ENCODE results near the gene ELK4.

The ELK4 gene

DNA sequence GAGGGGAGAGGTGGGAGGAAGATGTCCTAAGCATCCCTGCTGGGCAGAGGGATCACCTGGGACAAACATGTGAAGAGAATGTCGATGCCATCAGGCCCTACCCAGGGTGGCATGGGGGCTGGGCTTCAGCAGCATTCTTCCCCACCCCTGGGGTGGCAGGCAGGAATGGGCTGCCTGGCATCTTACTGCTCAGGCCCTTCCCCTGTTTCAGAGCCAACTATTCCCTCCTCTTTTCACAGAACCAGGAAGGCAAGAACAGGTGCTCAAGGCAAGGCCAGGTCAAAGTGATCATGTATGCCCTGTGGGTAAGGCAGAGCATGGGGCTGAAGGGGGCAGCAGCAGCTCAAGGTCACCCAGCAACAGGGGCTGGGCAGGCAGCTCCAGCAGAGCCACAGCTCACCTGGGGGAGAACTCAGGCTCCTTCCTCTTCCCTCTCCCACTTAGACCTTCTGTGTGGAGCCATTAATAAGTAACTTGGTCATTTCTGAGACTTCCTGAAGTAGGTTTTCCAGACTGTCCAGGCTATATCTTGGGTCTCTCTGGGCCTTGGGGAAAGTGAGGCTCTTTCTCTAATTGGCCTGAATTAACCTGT, 56.4 kb downstream of the ELK4 start:
- Histone ChIP-seq H3K36me3 (replicated peaks; ENCODE audit: insufficient read depth, low read length) (no peaks in the 10 kb centered on the region), H3K27ac (ENCODE audit: low read length) (no peak overlapping the region), H3K9me3 (replicated peaks; ENCODE audit: insufficient read depth, low read length) (no peaks in the 10 kb centered on the region), H3K27me3 (replicated peaks; ENCODE audit: insufficient read depth, low read length) (peaks cover 67% of the 10 kb centered on the region), H2AFZ (ENCODE audit: low read length) (no peak overlapping the region), H4K20me1 (ENCODE audit: insufficient read depth, low read length) (no peaks in the 10 kb centered on the region), H3F3A (ENCODE audit: insufficient read depth, low read length) (no peaks in the 10 kb centered on the region), H3K9ac (ENCODE audit: low read length) (no peak overlapping the region), H3K79me2 (ENCODE audit: low read length) (no peaks in the 10 kb centered on the region), H3K9me2 (replicated peaks; ENCODE audit: insufficient read depth, low read length) (no peaks in the 10 kb centered on the region), H3K4me1 (ENCODE audit: low read length) (no peaks in the 10 kb centered on the region), H3K4me2 (ENCODE audit: low read depth, low read length) (no peak overlapping the region), H3K4me3 (ENCODE audit: low read length) (no peak overlapping the region)
- TF ChIP-seq EZH2 (optimal IDR thresholded peaks at IDR 0.05; ENCODE audit: low read depth, low read length) = no peak
- TF ChIP-seq, protein P1, sequence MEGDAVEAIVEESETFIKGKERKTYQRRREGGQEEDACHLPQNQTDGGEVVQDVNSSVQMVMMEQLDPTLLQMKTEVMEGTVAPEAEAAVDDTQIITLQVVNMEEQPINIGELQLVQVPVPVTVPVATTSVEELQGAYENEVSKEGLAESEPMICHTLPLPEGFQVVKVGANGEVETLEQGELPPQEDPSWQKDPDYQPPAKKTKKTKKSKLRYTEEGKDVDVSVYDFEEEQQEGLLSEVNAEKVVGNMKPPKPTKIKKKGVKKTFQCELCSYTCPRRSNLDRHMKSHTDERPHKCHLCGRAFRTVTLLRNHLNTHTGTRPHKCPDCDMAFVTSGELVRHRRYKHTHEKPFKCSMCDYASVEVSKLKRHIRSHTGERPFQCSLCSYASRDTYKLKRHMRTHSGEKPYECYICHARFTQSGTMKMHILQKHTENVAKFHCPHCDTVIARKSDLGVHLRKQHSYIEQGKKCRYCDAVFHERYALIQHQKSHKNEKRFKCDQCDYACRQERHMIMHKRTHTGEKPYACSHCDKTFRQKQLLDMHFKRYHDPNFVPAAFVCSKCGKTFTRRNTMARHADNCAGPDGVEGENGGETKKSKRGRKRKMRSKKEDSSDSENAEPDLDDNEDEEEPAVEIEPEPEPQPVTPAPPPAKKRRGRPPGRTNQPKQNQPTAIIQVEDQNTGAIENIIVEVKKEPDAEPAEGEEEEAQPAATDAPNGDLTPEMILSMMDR (IDR thresholded peaks at IDR 0.05; ENCODE audit: low read length) = no peak
- TF ChIP-seq EZH2phosphoT487 (IDR thresholded peaks at IDR 0.05; ENCODE audit: low read length) = no peak
- no peak for DNase-seq

DNA sequence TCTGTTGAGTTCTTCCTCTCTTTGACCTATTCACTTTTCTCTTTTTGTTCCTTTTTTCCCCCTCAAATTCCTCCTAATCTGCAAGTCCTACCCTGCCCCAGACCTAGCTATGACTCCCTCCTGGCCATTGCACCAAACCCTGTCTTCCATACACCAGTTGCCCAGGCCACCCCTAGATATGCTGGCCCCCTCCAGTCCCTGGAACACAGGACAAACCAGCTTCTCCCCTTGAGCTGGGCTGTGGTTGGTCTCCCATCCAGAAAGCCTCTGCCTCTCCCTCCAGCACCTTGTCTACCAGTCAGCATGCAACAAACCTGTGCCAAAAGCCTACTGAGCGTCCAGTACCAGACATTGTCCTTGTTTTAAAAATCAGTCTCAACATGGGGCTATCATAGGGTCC, 59.4 kb downstream of the ELK4 start:
- Histone ChIP-seq H4K20me1 (ENCODE audit: insufficient read depth, low read length) (no peaks in the 10 kb centered on the region), H3K36me3 (replicated peaks; ENCODE audit: insufficient read depth, low read length) (no peaks in the 10 kb centered on the region), H3K4me3 (ENCODE audit: low read length) (no peak overlapping the region), H3F3A (ENCODE audit: insufficient read depth, low read length) (no peaks in the 10 kb centered on the region), H3K9me2 (replicated peaks; ENCODE audit: insufficient read depth, low read length) (no peaks in the 10 kb centered on the region), H2AFZ (ENCODE audit: low read length) (no peak overlapping the region), H3K27ac (ENCODE audit: low read length) (no peak overlapping the region), H3K9ac (ENCODE audit: low read length) (no peak overlapping the region), H3K79me2 (ENCODE audit: low read length) (no peaks in the 10 kb centered on the region), H3K9me3 (replicated peaks; ENCODE audit: insufficient read depth, low read length) (no peaks in the 10 kb centered on the region), H3K4me1 (ENCODE audit: low read length) (no peaks in the 10 kb centered on the region), H3K27me3 (replicated peaks; ENCODE audit: insufficient read depth, low read length) (peaks cover 61% of the 10 kb centered on the region), H3K4me2 (ENCODE audit: low read depth, low read length) (no peak overlapping the region)
- TF ChIP-seq, protein P1 (IDR thresholded peaks at IDR 0.05; ENCODE audit: low read length) = no peak
- TF ChIP-seq EZH2 (optimal IDR thresholded peaks at IDR 0.05; ENCODE audit: low read depth, low read length) = no peak
- no peak for TF ChIP-seq EZH2phosphoT487 (IDR thresholded peaks at IDR 0.05; ENCODE audit: low read length)
- DNase-seq = no peak

DNA sequence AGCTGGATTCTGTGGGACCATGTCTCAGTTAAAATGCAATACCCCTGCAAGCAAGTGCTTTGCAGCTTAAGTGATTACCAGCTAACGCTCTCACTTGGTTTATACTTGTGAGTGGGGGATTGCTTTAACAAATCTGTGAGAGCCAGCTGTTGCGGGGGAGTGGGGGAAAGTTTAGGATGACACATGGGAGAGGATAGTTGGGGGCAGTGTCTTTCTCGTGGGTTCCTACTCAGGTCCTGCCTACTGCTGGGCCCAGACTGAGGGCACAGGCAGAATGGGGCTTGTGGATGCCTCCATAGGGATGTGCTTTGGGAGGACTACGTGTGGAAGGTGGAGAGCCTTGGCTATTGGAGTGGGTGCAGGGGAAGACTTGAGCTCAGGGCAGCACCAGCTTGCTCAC, 60.1 kb downstream of the ELK4 start:
- TF ChIP-seq, protein P1 (IDR thresholded peaks at IDR 0.05; ENCODE audit: low read length) = no peak
- TF ChIP-seq EZH2 (optimal IDR thresholded peaks at IDR 0.05; ENCODE audit: low read depth, low read length) = no peak
- TF ChIP-seq EZH2phosphoT487 (IDR thresholded peaks at IDR 0.05; ENCODE audit: low read length) = no peak
- Histone ChIP-seq H3K36me3 (replicated peaks; ENCODE audit: insufficient read depth, low read length) (no peaks in the 10 kb centered on the region), H3K9ac (ENCODE audit: low read length) (no peak overlapping the region), H3K4me2 (ENCODE audit: low read depth, low read length) (no peak overlapping the region), H3F3A (ENCODE audit: insufficient read depth, low read length) (no peaks in the 10 kb centered on the region), H2AFZ (ENCODE audit: low read length) (no peak overlapping the region), H3K27me3 (replicated peaks; ENCODE audit: insufficient read depth, low read length) (peaks cover 61% of the 10 kb centered on the region), H3K4me1 (ENCODE audit: low read length) (no peaks in the 10 kb centered on the region), H3K79me2 (ENCODE audit: low read length) (no peaks in the 10 kb centered on the region), H3K9me3 (replicated peaks; ENCODE audit: insufficient read depth, low read length) (no peaks in the 10 kb centered on the region), H4K20me1 (ENCODE audit: insufficient read depth, low read length) (no peaks in the 10 kb centered on the region), H3K9me2 (replicated peaks; ENCODE audit: insufficient read depth, low read length) (no peaks in the 10 kb centered on the region), H3K27ac (ENCODE audit: low read length) (no peak overlapping the region), H3K4me3 (ENCODE audit: low read length) (no peak overlapping the region)
- no peak for DNase-seq

Measured in MM.1S (cell line).